ENCODE data around the gene RAB6B. TPM values are rescaled to one million over a fixed set of nuclear protein-coding genes. Genes with fewer than 3 reads are reported as not detected.
"Not testable (repeated sequence)": the region's sequence is repeated elsewhere in the genome, so short reads cannot be mapped to it uniquely, and the experiment has no call there.

Gene RAB6B
- total RNA-seq, 1 experiment from 2014 or later: 0.69 TPM

DNA sequence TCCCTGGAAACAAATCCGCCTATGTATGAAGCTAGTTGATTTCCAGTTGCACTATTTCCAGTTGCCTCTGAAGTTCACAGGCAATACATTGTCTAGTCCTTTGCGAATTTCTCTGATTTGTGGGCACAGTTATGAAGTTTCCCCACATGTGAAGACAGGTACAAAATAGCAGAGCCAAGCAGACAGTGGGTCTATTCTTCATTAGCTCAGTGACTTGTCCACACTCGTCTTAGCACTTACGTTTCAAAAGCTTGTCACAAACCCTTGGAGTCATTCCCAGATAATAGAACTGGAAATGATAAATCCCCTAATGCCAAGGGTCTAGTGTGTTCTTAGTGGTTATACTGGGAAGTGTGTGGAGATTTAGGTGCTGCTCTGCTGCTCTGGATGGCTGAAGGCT is 75.6 kb downstream of the RAB6B start:
- DNase-seq (ENCODE audit: low read depth): no peak

- no peak for DNase-seq (ENCODE audit: low read depth)
These were observed 80.3 kb downstream of the RAB6B start for GRCh38 chr3:133815386-133815785.

GRCh38 chr3:133812872-133813271 is 82.8 kb downstream of the RAB6B start:
- no peak for DNase-seq (ENCODE audit: low read depth)

DNA sequence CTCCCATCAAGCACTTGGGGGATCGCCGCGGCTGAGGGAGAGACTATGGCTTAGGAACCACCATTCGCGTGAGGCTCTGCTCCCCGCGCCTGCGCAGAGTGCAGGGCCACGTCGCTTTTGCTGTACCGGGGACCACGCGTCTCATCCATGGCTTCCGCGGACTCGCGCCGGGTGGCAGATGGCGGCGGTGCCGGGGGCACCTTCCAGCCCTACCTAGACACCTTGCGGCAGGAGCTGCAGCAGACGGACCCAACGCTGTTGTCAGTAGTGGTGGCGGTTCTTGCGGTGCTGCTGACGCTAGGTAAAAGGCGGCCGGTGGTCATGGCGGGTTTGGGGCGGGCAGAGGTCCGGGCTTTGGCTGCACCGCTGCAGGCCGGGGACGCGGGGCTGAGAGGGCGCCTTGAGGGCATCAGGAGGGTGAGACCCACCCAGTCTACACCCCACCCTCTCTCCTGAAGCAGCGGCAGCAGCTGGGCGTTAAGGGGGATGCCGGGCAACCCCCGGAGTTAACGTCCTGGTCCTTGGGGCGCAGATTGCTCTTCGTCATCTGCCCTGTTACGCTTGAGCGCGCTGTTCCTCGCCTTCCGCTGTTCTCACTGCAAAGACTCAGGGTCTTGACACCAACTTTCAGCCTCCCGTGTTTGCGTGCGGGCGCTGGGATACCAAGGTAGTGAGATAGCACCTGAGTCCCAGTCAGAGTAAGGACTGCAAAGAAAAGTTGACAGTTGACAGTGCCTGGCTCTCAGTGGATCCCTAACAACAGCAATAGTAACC is 89.8 kb downstream of the RAB6B start, which contains the start of gene SRPRB:
Gene SRPRB, plus strand, starts transcription at position 114 of the 774 bp plus-strand sequence. Its CDS starts 34 bp downstream, at position 148.
- DNase-seq (ENCODE audit: low read depth): peak; percentile 89

DNA sequence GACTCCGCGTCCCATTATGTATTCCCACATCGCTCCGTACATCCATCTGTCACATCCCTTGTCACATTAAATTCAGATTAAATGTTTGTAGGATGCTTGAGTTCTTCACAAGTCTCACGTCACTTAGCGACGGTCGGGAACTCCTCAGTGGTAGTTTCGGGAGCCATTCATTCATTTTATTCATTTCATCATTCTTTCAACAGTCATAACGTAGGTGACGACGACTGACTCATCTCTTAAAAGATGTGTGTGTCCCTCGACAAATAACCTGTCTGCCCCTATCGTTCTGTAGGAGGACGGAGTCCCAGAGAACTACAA is 90.3 kb downstream of the RAB6B start:
- DNase-seq (ENCODE audit: low read depth): no peak

DNA sequence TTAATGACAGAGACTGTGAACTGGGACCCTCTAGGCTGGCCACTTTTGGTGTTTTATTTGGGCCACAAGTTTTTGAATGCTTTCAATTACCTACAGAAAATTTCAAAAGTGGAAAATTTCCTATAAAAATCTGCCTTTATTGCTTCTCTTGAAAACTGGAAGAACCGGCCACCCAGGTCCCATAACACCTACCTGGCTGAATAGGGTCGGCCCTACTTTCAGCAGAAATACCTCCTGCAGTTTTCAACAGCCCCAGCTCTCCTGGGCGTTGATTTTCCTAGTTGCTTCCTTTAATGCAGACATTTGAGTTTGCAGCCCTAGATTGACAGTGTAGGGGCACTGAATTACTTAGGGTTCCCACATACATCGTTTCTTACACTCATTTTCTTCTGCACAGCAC is 90.8 kb downstream of the RAB6B start:
- DNase-seq (ENCODE audit: low read depth): no peak

- DNase-seq (ENCODE audit: low read depth): no peak
These were observed 92.2 kb downstream of the RAB6B start for GRCh38 chr3:133803469-133803868.

- DNase-seq (ENCODE audit: low read depth): peak; percentile 46
These were observed 95.7 kb downstream of the RAB6B start for GRCh38 chr3:133799794-133800585.

GRCh38 chr3:133797396-133798105 is 98.1 kb downstream of the RAB6B start:
- DNase-seq (ENCODE audit: low read depth): no peak

- peak; percentile 48 for DNase-seq (ENCODE audit: low read depth)
These were observed 103.4 kb downstream of the RAB6B start for GRCh38 chr3:133792171-133792763.

GRCh38 chr3:133788024-133788423 is 107.7 kb downstream of the RAB6B start:
- no peak for DNase-seq (ENCODE audit: low read depth)

- DNase-seq (ENCODE audit: low read depth): no peak
These were observed 111.9 kb downstream of the RAB6B start for GRCh38 chr3:133783762-133784161.

DNA sequence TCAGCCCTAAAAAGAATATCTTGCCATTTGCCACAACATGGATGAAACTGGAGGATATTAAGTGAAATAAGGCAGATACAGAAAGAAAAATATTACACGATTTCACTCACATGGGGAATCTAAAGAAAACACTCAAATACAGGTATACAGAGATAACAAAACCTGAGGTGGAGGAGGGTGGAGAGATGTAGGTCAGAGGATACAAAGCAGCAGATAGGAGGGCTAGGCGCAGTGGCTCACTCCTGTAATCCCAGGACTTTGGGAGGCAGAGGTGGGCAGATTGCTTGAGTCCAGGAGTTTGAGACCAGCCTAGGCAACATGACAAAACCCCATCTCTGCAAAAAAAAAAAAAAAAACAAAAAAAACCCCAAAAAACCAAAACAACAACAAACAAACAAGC is 113.2 kb downstream of the RAB6B start:
- DNase-seq (ENCODE audit: low read depth): no peak

GRCh38 chr3:133781570-133781969 is 114.1 kb downstream of the RAB6B start:
- no peak for DNase-seq (ENCODE audit: low read depth)

- DNase-seq (ENCODE audit: low read depth): not testable (repeated sequence)
These were observed 114.9 kb downstream of the RAB6B start for GRCh38 chr3:133780756-133781155.

DNA sequence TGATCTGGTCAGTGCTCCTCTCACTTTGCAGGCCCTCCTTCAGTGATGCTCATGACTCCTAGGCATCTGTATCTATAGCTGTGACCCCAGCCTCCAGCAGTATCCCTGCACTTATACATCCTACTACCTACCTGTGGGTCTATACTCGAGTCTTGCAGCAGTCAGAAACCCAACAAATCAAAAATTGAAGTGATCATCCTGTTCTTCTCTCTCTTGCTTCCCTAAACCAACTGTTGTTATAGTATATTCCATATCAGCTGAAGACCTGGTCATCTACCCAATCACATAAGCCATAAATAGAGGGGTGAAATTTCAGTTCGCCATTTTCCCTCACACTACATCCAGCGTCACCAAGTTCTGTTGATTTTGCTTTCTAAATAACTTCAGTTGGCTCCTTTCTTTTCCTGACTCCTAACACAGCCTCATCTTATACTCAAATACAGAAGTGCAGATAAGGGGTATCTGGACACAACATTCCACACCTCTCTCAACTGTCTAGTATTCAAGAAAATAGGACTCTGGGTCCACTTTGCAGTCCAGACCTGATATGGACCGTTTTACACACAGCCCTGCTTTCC is 116.0 kb downstream of the RAB6B start:
- no peak for DNase-seq (ENCODE audit: low read depth)

GRCh38 chr3:133777807-133778568 is 117.7 kb downstream of the RAB6B start:
- DNase-seq (ENCODE audit: low read depth): no peak

- no peak for DNase-seq (ENCODE audit: low read depth)
These were observed 118.8 kb downstream of the RAB6B start for GRCh38 chr3:133776794-133777438.

GRCh38 chr3:133775835-133776234 is 119.8 kb downstream of the RAB6B start:
- DNase-seq (ENCODE audit: low read depth): no peak

DNA sequence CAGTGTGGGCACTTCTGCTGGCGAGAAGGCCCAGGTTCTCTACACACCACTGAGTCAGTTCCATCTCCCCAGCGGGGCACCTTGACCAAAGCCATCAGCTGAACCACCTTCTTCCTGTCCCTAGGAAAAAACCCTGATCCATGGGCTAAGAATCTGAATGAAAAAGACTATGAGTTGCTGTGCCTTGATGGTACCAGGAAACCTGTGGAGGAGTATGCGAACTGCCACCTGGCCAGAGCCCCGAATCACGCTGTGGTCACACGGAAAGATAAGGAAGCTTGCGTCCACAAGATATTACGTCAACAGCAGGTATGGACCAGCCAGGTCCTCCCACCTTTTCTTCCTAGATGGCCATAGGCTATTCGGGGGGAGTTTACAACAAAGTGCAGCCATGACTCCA is 120.4 kb downstream of the RAB6B start:
- no peak for DNase-seq (ENCODE audit: low read depth)
